HG02885 (cell line): ENCODE results near the gene CUX1.
"Not testable (repeated sequence)": the region's sequence is repeated elsewhere in the genome, so short reads cannot be mapped to it uniquely, and the experiment has no call there.

Experiments
- ATAC-seq: cut with Tn5 transposase; IDR thresholded peaks from one replicate; pipeline ENCODE4 v1.9.1; 2021; ENCODE audit warnings: mild to moderate bottlenecking; ENCODE audit not compliant: unreplicated experiment, poor library complexity

CUX1 gene

GRCh38 chr7:101798173-101798572 is 19.3 kb upstream of the CUX1 start:
- ATAC-seq, result not testable (repeated sequence)

DNA sequence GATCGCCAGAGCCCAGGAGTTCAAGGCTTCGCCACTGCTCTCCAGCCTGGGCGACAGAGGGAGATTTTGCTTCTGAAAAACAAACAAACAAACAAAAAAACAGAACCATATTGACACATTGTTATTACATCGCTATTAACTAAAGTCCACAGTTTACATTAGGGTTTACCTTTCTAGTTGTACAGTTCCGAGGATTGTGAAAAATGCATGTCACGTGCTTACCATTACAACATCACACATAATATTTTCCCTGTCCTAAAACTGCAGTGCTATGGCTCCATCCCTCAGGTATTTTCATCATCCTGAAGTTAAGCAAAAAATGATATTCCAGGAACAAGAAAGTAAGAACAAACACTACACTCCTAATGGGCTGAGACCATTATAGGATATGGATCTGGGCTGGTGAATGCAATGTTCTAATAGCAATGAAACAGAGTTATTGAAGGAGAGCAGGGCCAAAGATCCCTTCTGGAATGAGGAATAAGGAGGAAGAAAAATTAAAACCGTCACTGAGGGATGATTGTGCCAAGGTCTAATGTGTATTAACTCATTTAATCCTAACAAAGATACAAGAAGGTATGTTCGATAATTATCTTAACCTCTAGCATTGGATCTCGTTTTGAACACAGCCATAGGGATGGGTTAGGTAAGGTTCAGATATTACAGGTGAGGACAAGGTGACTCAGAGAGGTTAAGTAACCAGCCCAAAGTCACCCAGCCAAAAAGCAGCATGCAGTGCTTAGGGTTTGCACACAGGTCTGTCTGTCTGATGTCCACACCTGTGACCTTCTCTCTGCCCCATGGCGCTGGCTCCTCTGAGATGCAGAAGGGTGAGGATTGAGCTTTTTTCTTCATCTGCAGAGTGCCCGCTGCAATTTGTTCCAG is 14.0 kb upstream of the CUX1 start:
- ATAC-seq, result no peak

- ATAC-seq, result no peak
Observed at GRCh38 chr7:101804088-101804963, 13.1 kb upstream of the CUX1 start.

DNA sequence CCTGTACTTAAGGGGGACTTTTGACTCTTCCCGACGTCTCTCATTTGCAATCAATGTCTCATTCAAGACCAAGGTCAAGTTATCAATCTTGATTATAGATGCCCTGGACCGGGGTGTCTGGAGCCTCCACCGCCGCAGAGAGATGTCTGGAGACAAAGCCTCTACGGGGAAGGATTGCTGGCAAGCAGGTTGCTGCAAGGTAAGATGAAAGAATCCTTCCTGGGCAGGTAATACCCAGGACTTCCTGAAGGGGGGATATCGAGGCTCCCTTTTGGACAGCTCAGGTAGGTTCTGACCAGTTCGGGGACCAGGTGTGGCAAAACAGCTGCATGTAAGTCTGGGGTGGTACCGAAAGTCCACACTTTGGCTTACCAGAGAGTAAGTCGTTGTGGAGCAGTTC is 12.5 kb upstream of the CUX1 start:
- ATAC-seq, result no peak

DNA sequence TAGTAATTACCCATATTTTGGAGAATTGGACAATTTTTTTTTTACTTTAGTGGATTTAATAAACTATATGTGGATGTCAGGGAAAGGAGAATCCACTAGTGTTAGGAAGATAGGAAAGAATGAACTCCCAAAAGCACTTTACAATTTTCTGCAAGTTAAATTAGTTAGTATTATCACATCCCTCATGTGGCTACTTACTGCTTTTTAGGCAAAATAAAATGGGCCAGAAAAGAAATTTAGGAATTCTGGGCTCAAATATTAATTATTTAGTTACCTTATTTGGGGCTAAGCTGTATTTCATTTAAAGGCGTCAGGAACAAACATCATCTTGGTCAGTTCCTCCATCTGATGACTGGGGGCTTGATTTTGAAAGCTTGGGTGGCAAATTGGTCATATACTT is 4.8 kb upstream of the CUX1 start:
- no peak for ATAC-seq

GRCh38 chr7:101813402-101814019 is 3.9 kb upstream of the CUX1 start:
- ATAC-seq, result no peak

GRCh38 chr7:101814081-101814990 is 3.1 kb upstream of the CUX1 start:
- ATAC-seq, result peak; percentile 38

DNA sequence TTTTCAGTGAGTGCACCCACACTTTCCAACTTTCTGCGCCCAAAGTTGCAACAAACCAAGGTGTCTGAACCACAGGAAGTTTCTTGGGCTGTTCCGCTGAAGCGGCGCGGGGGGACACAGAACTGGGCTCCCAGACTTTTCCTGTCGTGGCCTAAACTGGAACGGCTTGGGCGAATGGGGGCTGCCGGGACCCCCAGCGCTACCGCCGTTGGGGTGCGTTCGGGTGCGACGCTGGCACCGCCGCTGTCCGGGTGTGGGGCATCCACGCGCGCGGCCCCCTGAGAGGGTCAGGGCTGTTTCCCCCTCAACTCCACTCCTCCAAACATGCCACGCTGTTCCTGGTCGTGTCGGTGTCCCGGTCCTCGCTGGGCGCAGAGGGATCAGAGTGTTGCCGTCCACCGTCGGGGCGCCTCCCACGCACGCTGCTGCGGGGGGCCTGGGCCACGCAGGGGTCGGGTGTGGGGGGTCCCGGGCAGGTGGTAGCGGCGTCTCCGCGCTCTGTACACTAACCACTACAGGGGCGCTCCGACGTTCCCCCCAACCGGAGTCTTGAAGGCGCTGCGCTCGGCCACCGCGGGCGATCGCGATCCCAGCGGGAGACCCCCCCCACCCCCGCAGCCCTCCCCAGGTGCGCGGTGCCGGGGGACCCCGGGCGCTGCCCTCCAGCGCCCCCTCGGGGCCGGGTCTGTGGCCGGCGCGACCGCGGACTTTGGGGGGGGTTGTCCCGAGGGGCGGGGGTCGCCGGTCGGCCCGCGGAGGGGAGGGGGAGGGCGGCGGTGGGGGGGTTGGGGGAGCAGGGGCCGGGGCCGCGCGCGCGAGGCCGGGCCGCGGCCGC is 2.2 kb upstream of the CUX1 start:
- peak; percentile 50 for ATAC-seq

- ATAC-seq, result peak; percentile 58
Observed at GRCh38 chr7:101815826-101816594, 1.4 kb upstream of the CUX1 start.

DNA sequence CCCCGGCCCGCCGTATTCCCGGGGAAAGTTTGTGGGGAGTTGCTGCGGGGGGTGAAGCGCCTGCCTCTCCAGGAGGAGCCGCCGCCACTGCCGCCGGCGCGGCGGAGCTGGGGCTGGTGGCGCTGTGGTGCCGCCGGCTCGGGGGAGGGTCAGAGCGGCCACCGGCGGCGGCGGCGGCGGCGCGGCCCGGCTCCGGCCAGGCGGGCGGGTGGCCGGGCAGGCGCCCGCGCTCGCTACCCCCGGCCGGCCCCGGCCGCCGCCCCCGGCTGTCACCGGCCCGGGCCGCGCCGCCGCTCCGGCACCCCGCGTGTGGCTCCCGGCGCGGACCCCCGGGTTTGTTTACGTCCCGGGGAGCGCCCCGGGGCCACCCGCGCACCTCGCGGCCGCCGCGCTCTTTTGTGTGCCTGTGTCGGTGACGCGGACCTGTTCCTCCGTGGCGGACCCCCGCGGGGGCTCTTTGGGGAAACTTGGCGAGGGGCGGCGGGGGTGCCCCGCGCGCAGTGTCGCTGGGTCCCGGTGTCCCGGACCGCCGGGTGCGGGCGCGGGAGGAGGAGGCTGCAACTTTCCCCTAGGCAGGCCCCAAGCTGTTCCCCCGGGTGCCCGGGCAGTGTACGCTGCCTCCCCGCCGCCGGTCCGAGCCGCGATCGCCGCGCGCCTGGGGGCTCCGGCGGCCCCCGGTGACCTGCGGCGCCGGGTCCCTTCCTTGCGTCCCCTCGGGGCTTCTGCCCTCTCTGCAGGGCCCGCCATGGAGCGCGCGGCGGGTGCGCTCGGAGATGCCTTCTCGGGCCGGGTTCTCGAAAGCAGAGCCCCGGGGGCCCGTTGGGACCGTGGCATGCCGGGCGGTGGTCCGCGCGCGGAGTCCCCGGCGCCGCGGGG is 593 bp upstream of the CUX1 start:
- ATAC-seq, result peak; percentile 31

DNA sequence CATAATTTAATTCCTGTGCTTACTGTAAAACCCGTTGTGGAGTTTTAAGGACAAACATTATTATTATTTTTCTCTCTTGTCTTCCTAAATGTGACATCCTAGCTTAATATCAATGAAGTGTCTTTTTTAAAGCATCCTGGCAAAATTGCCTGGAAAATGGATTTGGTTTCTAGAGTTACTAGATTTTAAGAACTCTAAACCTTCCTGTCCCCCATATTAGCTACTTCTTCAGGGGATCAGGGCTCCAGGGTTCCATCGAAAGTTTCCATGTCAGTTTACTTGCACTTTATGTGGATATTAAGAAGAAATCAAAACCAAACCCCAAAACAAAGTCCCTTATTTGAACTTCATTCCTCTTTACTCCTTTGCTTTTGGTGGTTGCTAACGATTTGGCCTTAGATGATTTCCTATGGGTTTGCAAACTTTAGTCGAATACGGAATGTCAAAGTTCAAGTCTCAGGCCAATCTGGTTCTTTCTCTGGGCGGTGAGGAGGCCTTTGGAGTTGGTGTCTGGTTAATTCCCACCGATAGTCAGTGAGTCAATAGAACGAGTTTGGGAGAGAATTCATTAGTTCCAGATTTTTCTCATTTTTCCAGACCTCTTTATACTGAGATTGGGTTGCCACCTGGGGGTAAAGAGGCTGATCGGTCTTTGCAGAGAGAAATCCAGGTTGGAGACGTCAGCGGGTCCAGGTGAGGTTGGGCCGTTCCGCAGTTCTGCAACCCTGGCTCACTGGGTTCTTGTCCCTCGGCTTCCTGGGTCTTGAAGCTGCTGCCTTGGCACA is 1.1 kb downstream of the CUX1 start:
- ATAC-seq, result no peak

- ATAC-seq, result no peak
Observed at GRCh38 chr7:101819183-101819582, 1.8 kb downstream of the CUX1 start.

DNA sequence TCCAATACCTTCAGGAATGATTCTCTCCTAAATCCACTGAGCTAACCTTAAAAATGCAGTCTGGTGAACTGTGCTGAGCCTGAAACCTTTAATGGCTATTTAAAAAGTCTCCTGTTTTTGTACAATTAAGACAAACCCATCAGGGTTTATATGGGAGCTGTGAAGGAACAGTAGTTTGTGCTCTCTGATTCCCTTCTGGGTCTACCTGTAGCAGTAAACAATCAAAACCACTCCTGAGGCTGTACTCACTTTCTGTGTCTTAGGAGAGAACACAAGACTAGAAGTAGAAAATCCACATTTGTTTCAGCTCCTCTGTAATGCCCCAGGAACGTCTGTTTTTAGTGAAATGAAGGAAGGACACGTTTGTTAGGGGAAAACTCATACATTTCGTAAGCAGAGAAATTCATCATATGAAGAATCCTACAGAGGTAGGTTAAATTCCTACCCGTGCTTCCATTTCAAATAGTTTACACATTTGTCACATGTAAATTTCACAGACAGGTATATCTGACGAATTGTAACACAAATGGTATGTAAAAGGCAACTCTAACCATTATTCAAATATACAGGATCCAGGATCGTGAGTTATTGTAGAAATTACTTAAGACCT is 2.6 kb downstream of the CUX1 start:
- ATAC-seq, result no peak

DNA sequence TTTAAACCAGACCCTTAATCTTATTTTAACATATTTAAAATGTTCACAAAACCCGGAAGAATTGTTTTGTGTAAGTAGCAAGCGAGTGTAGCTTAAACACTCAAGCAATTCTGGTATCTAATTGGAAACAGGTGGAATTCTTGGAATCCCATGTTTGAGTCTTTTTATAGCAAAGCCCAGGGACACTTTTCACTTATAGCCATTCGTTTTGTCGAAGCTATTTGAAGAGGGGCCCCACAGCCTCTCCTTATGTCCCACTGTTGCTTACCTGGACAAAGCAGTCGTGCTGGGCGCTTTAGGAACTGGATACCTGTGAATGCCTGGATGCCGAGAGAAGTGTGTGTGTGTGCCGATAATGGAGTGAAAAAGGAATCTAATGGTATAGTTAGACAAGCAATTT is 3.3 kb downstream of the CUX1 start:
- no peak for ATAC-seq

DNA sequence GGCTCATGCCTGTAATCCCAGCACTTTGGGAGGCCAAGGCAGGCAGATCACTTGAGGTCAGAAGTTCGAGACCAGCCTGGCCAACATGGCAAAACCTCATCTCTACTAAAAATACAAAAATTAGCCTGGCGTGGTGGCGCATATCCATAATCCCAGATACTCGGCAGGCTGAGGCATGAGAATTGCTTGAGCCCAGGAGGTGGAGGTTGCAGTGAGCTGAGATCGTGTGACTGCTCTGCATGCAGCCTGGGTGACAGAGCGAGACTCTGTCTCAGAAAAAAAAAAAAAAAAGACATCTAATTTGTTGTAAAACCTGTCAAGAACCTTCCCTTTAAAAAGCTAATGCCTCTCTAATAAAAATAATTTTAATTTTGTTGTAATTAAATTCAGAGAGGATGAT is 5.2 kb downstream of the CUX1 start:
- not testable (repeated sequence) for ATAC-seq

- no peak for ATAC-seq
Observed at GRCh38 chr7:101823096-101823495, 5.7 kb downstream of the CUX1 start.
